SIG-M5 treated with dmso at 0.1 percent for 504 hours (cell line): ENCODE measurements around the gene MTCL1.

ENCODE experiments used
- DNase-seq: peaks from one replicate; lab custom pipeline; 2025; ENCODE audit not compliant: unreplicated experiment; lab: John Stamatoyannopoulos, UW

The MTCL1 gene

GRCh38 chr18:8709248-8710059 is 4.1 kb downstream of the MTCL1 start:
- no peak for DNase-seq

- no peak for DNase-seq
These were observed 6.4 kb downstream of the MTCL1 start for GRCh38 chr18:8711736-8712135.

- no peak for DNase-seq
These were observed 8.3 kb downstream of the MTCL1 start for GRCh38 chr18:8713691-8714090.

- DNase-seq = no peak
These were observed 10.2 kb downstream of the MTCL1 start for GRCh38 chr18:8715599-8715998.

GRCh38 chr18:8717011-8717770 is 11.8 kb downstream of the MTCL1 start:
- DNase-seq = no peak

- DNase-seq = no peak
These were observed 13.1 kb downstream of the MTCL1 start for GRCh38 chr18:8718401-8718913.

- DNase-seq = no peak
These were observed 13.8 kb downstream of the MTCL1 start for GRCh38 chr18:8719192-8719591.

GRCh38 chr18:8720141-8720540 is 14.8 kb downstream of the MTCL1 start:
- DNase-seq = no peak

- DNase-seq = no peak
These were observed 15.8 kb downstream of the MTCL1 start for GRCh38 chr18:8721094-8721669.

- no peak for DNase-seq
These were observed 16.4 kb downstream of the MTCL1 start for GRCh38 chr18:8721716-8722115.

- no peak for DNase-seq
These were observed 17.8 kb downstream of the MTCL1 start for GRCh38 chr18:8722946-8723820.

- no peak for DNase-seq
These were observed 19.1 kb downstream of the MTCL1 start for GRCh38 chr18:8724452-8724851.

GRCh38 chr18:8726281-8726680 is 20.9 kb downstream of the MTCL1 start:
- DNase-seq = no peak

- DNase-seq = no peak
These were observed 21.8 kb downstream of the MTCL1 start for GRCh38 chr18:8726963-8727705.

GRCh38 chr18:8730080-8730827 is 24.9 kb downstream of the MTCL1 start:
- no peak for DNase-seq

- DNase-seq = no peak
These were observed 27.3 kb downstream of the MTCL1 start for GRCh38 chr18:8732442-8733360.

- no peak for DNase-seq
These were observed 29.1 kb downstream of the MTCL1 start for GRCh38 chr18:8734496-8734895.

GRCh38 chr18:8735274-8735673 is 29.9 kb downstream of the MTCL1 start:
- no peak for DNase-seq
